Endodermal cell (in vitro differentiated cells): ENCODE measurements around the gene SCD. TPM values are rescaled to one million over a fixed set of nuclear protein-coding genes. Genes with fewer than 3 reads are reported as not detected.
A peak's percentile ranks its signal among the peaks of the same experiment; 100 is the strongest.

ENCODE experiments used
- DNase-seq: peaks from one replicate; pipeline ENCODE4 v3.0.0-alpha.2; 2017
- H3K27ac ChIP-seq: 2 replicates; pipeline ENCODE4 v1.5.1; 2013; ENCODE audit warnings: mild to moderate bottlenecking, low read depth, low read length, moderate library complexity
- H3K27me3 ChIP-seq: 2 replicates; pipeline ENCODE4 v1.6.1; 2013; ENCODE audit warnings: mild to moderate bottlenecking, low read length, moderate library complexity; ENCODE audit not compliant: insufficient read depth, control insufficient read depth, poor library complexity, severe bottlenecking
- H3K36me3 ChIP-seq: 2 replicates; pipeline ENCODE4 v1.7.0; 2013; ENCODE audit warnings: mild to moderate bottlenecking, low read length, moderate library complexity; ENCODE audit not compliant: control insufficient read depth, insufficient read depth
- H3K4me1 ChIP-seq: one replicate; pipeline ENCODE4 v1.7.0; 2013; ENCODE audit warnings: low read length; ENCODE audit not compliant: control insufficient read depth, insufficient read depth
- H3K4me3 ChIP-seq: 2 replicates; pipeline ENCODE4 v1.5.1; 2013; ENCODE audit warnings: mild to moderate bottlenecking, low read length, moderate library complexity
- H3K9ac ChIP-seq: 2 replicates; pipeline ENCODE4 v1.6.1; 2013; ENCODE audit warnings: mild to moderate bottlenecking, low read length, moderate library complexity; ENCODE audit not compliant: poor library complexity, severe bottlenecking; ENCODE audit errors: extremely low read depth
- H3K9me3 ChIP-seq: 2 replicates; pipeline ENCODE4 v1.6.1; 2013; ENCODE audit warnings: mild to moderate bottlenecking, low read length, moderate library complexity; ENCODE audit not compliant: control insufficient read depth
- H3K27ac Mint-ChIP-seq: 2 replicates; pipeline ENCODE4 v1.8.0; 2020; ENCODE audit warnings: mixed read lengths
- H3K27me3 Mint-ChIP-seq: 2 replicates; pipeline ENCODE4 v1.8.0; 2021; ENCODE audit warnings: mild to moderate bottlenecking, mixed read lengths; ENCODE audit not compliant: insufficient read depth
- H3K36me3 Mint-ChIP-seq: 2 replicates; pipeline ENCODE4 v1.8.0; 2020; ENCODE audit warnings: low read depth, mixed read lengths
- H3K4me1 Mint-ChIP-seq: 2 replicates; pipeline ENCODE4 v1.8.0; 2020; ENCODE audit warnings: mixed read lengths
- H3K4me3 Mint-ChIP-seq: 2 replicates; pipeline ENCODE4 v1.8.0; 2020; ENCODE audit warnings: mild to moderate bottlenecking, moderate library complexity, mixed read lengths
- H3K9me3 Mint-ChIP-seq: 2 replicates; pipeline ENCODE4 v1.8.0; 2020; ENCODE audit warnings: mild to moderate bottlenecking, mixed read lengths
- WGBS, 2 experiments: methylation state at CpG; one replicate each; pipeline versions ENCODE4 v1.1.5 to v1.1.7; 2013; ENCODE audit warnings: missing lambda C conversion rate in 2 of 2, mixed read lengths in 1 of 2; ENCODE audit not compliant: insufficient coverage in 1 of 2, insufficient read length in 1 of 2; 5-methylcytosine and 5-hydroxymethylcytosine counted together
- total RNA-seq, 2 donors: library from RNA; stranded (reverse); fragmentation: NEBNext Ultra II Directional in 1 of 2; extraction: Animal tissue kit (Norgen Biotek cat#: 25700) in 1 of 2; gene quantifications; 2 replicates in 1 of 2; 3 replicates in 1 of 2; pipeline ENCODE4 v1.2.1, GENCODE V29; 2021
- TF ChIP-seq, protein P1 (sequence below): fragments of 200-600 bp; sonication (generic); conservative IDR thresholded peaks from 2 replicates; pipeline ENCODE4 v1.5.0; 2021; ENCODE audit warnings: antibody characterized with exemption, mild to moderate bottlenecking

The SCD gene
- total RNA-seq, 2 donors from 2014 or later: 369 to 442 TPM

DNA sequence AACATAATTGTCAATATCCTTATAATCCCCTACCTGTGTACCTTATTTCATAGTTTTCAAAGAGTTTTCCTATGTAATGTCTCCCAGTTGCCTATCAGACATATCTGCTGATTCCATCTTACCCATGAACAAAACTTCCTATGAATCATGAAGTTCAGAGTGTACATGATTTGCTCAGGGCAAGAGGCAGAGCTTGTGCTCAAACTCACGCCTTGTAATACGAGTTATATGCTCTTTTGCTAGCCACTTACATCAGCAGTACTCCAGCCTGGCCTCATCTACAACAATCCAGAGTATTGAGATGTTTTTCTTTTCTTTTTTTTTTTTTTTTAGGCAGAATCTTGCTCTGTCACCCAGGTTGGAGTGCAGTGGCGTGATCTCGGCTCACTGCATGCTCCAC is 28.8 kb upstream of the SCD start:
- Mint-ChIP-seq H3K4me3 (no peak overlapping the region), H3K27me3 (peaks cover 15% of the 10 kb centered on the region), H3K36me3 (no peaks in the 10 kb centered on the region), H3K27ac (no peak overlapping the region), H3K9me3 (no peaks in the 10 kb centered on the region), H3K4me1 (no peaks in the 10 kb centered on the region)
- no peak for DNase-seq
- H3K36me3 ChIP-seq: no peaks in the 10 kb centered on the region
- TF ChIP-seq, protein P1, sequence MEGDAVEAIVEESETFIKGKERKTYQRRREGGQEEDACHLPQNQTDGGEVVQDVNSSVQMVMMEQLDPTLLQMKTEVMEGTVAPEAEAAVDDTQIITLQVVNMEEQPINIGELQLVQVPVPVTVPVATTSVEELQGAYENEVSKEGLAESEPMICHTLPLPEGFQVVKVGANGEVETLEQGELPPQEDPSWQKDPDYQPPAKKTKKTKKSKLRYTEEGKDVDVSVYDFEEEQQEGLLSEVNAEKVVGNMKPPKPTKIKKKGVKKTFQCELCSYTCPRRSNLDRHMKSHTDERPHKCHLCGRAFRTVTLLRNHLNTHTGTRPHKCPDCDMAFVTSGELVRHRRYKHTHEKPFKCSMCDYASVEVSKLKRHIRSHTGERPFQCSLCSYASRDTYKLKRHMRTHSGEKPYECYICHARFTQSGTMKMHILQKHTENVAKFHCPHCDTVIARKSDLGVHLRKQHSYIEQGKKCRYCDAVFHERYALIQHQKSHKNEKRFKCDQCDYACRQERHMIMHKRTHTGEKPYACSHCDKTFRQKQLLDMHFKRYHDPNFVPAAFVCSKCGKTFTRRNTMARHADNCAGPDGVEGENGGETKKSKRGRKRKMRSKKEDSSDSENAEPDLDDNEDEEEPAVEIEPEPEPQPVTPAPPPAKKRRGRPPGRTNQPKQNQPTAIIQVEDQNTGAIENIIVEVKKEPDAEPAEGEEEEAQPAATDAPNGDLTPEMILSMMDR: no peak
- no peak overlapping the region for H3K9ac ChIP-seq
- peaks cover 41% of the 10 kb centered on the region for H3K27me3 ChIP-seq
- 83 to 94% methylated on average over 2 to 4 of the region's 4 CpGs for WGBS, 2 experiments
- H3K4me3 ChIP-seq: no peak overlapping the region
- H3K9me3 ChIP-seq: no peaks in the 10 kb centered on the region
- H3K27ac ChIP-seq: no peak overlapping the region
- H3K4me1 ChIP-seq: no peaks in the 10 kb centered on the region

DNA sequence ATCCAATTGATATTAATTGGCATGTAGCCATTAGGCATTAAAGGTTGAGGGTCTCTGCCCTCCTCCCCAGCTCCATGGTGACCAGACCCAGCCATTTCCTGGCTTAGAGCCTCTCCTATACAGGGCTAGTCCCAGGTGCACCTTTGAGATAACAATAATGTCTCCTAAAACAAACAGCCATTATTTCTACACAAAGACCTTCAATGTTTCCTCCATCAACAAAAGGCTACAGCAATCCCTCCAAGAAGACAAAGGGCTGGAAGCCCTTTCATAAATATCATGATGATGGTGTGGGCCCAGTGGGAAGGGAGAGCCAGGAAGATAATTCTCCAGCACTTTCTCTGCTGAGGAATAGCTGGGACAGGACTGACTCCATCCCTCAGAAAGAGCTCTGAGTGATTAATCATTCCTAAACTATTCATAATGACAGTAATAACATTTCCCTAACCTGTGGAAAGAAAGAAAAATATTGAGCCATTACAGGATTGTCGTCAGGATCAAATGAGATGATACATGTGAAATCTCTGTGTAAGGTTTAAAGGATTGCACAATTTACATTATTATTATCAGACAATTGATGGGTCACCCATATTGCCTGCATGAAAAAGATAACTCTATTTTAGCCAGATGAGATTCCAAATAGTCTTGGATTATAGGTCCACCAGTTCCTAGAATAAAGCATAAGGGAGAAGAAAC is 27.2 kb upstream of the SCD start:
- Histone ChIP-seq H3K4me3 (no peak overlapping the region), H3K27me3 (peaks cover 37% of the 10 kb centered on the region), H3K27ac (no peak overlapping the region), H3K36me3 (no peaks in the 10 kb centered on the region), H3K9ac (no peak overlapping the region), H3K4me1 (no peaks in the 10 kb centered on the region), H3K9me3 (no peaks in the 10 kb centered on the region)
- no peak for DNase-seq
- WGBS, 2 experiments: no CpG with 5 or more reads among the region's 1 CpG
- Mint-ChIP-seq H3K4me1 (no peaks in the 10 kb centered on the region), H3K4me3 (no peak overlapping the region), H3K9me3 (no peaks in the 10 kb centered on the region), H3K36me3 (no peaks in the 10 kb centered on the region), H3K27me3 (peaks cover 25% of the 10 kb centered on the region), H3K27ac (no peak overlapping the region)
- TF ChIP-seq, protein P1: no peak

DNA sequence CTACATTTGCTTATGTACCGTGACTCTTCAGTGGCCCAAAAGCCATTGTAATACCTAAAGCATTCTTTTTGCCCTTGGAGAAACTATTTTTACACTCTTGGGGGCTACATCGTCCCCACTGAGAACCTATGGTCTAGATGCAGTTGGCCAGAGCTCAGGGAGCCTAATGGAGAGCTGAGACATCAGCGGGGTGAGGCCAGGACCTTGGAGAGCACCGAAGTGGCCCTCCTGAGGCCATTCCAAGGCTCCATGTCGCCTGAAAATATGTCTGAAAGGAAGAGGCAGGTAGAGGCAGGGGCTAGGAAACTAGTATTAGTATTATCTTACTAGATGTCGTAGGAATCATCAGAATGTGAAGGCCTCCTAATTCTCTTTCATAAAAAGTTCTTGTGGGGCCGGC is 21.9 kb upstream of the SCD start:
- Histone ChIP-seq H3K4me1 (no peaks in the 10 kb centered on the region), H3K27me3 (peaks cover 65% of the 10 kb centered on the region), H3K36me3 (no peaks in the 10 kb centered on the region), H3K4me3 (no peak overlapping the region), H3K9me3 (no peaks in the 10 kb centered on the region), H3K27ac (no peak overlapping the region), H3K9ac (no peak overlapping the region)
- TF ChIP-seq, protein P1: no peak
- no peaks in the 10 kb centered on the region for H3K4me1 Mint-ChIP-seq
- H3K9me3 Mint-ChIP-seq: no peaks in the 10 kb centered on the region
- no peaks in the 10 kb centered on the region for H3K36me3 Mint-ChIP-seq
- no peak overlapping the region for H3K27ac Mint-ChIP-seq
- peak; percentile 85 for DNase-seq
- no peak overlapping the region for H3K4me3 Mint-ChIP-seq
- peaks cover 55% of the 10 kb centered on the region for H3K27me3 Mint-ChIP-seq
- WGBS, 2 experiments: 41 to 45% methylated on average over 6 to 7 of the region's 7 CpGs
